GM12872 (cell line): ENCODE data around the gene TSSK3.

Experiments
- CTCF ChIP-seq: IDR thresholded peaks from 3 replicates; pipeline ENCODE4 v1.5.1; 2011; ENCODE audit warnings: low read depth, mild to moderate bottlenecking, low read length, moderate library complexity; ENCODE audit not compliant: insufficient read depth

The TSSK3 gene

DNA sequence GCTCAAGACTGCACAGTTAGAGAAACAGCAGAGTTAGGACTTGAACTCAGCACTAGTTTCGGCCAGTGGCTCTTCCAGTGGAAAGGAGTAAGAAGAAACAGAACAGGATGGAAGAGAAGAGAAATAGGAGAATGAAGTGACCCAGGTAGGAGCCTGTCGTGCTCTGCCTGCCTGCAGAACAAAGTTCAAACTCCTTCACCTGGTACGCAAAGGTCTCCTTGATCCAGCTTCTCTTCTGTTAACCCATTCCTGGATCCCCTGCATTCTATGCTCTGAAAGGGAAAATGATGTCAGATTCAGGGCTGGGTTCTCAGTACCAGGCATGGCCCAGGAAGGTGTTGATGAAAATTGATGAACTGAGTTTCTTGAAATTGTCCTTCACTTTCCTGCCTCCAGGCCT lies 3.9 kb upstream of the TSSK3 start:
- no peak for TF ChIP-seq CTCF

- TF ChIP-seq CTCF: no peak
Measured at GRCh38 chr1:32361308-32361673, 1.0 kb upstream of the TSSK3 start.

DNA sequence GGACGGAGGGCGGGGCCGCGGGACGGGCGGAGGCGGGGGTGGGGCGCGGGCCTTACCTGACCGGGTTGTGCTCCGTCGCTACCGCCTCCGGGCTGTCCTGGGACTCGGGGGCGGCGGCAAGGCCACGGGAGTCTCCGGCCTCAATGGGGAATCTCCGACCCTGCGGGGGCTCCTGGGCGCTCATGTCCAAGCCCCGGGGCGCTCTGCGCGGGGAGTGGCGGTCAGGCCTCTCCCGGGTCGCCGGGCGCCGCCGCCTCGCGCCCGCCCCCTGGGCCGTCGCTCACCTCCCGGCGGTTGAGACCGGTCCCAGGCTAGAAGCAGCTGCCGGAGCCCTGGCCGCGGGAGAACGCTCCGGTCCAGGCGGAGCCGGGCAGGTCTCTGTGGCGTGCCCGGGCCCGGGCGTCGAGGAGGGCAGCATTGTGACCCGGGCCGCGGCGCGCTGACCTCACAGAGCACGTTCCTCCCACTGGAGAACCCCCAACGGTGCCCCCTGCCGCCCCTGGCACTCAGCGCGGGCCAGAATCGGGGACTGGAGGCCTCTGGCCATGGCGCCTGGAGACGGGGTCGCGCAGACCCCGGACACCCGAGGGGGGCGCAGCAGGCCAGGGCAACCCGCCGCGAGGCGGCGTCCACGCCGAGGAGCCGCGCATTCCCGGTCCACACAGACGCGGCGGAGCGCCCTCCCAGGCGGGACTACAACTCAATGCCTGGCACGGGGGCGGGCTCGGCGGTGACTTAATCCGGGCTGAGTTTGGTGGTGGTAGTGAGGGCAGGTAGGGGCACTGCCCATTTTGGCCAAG lies 465 bp upstream of the TSSK3 start:
- TF ChIP-seq CTCF: peak; percentile 28; the same call in 1 of the 3 replicates

GRCh38 chr1:32363713-32364112 lies 1.4 kb downstream of the TSSK3 start:
- no peak for TF ChIP-seq CTCF

GRCh38 chr1:32364836-32365235 lies 2.5 kb downstream of the TSSK3 start:
- no peak for TF ChIP-seq CTCF

- no peak for TF ChIP-seq CTCF
Measured at GRCh38 chr1:32365445-32365844, 3.1 kb downstream of the TSSK3 start.

DNA sequence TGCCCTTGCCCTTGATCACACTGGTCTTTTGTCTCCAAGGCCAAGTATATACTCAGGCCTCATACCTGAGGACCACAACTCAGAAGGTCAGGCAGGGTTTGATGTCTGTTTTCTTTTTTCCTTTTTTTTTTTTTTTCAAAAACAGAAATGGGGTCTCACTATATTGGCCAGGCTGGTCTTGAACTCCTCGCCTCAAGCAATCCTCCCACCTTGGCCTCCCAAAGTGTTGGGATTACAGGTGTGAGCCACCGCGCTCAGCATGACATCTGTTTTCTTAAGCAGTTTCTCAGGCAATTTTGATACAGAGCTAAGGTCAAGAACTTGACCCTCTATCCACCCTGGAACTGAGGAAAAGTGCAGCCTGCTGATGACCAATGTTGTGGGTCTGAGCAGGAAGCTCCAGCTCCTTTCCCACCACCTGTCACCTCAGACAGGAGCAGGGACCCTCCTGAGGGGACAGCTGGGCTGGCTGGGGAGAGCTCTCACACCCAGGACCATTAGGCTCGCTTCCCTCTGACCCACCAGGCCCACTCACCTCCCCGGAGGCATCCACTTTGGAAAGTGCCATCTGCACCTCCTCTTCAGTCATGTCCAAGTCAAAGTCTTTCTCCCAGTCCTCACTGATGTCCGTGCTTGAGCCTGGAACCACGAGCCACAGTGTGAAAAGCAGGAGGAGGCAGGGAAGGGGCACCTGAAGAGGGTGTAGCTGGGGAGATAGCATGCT lies 5.7 kb downstream of the TSSK3 start:
- TF ChIP-seq CTCF: no peak
